Aorta (tissue), 5 donors: Measurements from ENCODE around the gene BCO1. TPM values are rescaled to one million over a fixed set of nuclear protein-coding genes. Genes with fewer than 3 reads are reported as not detected.

Experiments used
- ATAC-seq: fragments of 200-7000 bp; cut with Tn5 transposase; one replicate; pipeline ENCODE4 v1.9.1; 2022; ENCODE audit warnings: moderate library complexity; ENCODE audit not compliant: low FRiP score
- DNase-seq, 2 donors: peaks; one replicate each; pipeline ENCODE4 v3.0.0-alpha.2; 2020
- H3K27ac ChIP-seq, 2 donors: one replicate each; pipeline ENCODE4 v1.5.1; 2013; ENCODE audit warnings: low read length in 2 of 2, mild to moderate bottlenecking in 2 of 2, moderate library complexity in 2 of 2, control low read depth in 1 of 2, inconsistent platforms in 1 of 2, low read depth in 1 of 2
- H3K27me3 ChIP-seq, 2 donors: one replicate each; pipeline ENCODE4 v1.6.1; 2013; ENCODE audit warnings: control low read depth in 1 of 2, low read length in 1 of 2, mild to moderate bottlenecking in 1 of 2, moderate library complexity in 1 of 2; ENCODE audit not compliant: insufficient read depth in 2 of 2, control insufficient read depth in 1 of 2
- H3K36me3 ChIP-seq, 2 donors: one replicate each; pipeline ENCODE4 v1.6.1; 2013; ENCODE audit warnings: control low read depth in 1 of 2, low read length in 1 of 2, mild to moderate bottlenecking in 1 of 2; ENCODE audit not compliant: insufficient read depth in 2 of 2, control insufficient read depth in 1 of 2
- H3K4me1 ChIP-seq, 2 donors: one replicate each; pipeline ENCODE4 v1.6.1; 2013; ENCODE audit warnings: low read length in 2 of 2, control low read depth in 1 of 2, mild to moderate bottlenecking in 1 of 2, moderate library complexity in 1 of 2; ENCODE audit not compliant: insufficient read depth in 2 of 2, control insufficient read depth in 1 of 2
- H3K4me3 ChIP-seq, 2 donors: one replicate each; pipeline ENCODE4 v1.5.1; 2013; ENCODE audit warnings: low read length in 2 of 2, control low read depth in 1 of 2, mild to moderate bottlenecking in 1 of 2
- H3K9me3 ChIP-seq: one replicate; pipeline ENCODE4 v1.6.1; 2013; ENCODE audit warnings: mild to moderate bottlenecking, low read length; ENCODE audit not compliant: control insufficient read depth
- WGBS, 2 donors: extraction: QIAGEN DNeasy Blood & Tissue Kit; methylation state at CpG; one replicate each; pipeline ENCODE4 v1.1.7; 2013; 5-methylcytosine and 5-hydroxymethylcytosine counted together
- intact Hi-C, 2 donors: fragments of 100-400 bp; cut with DNase I; formaldehyde crosslinking; loops; one replicate each; pipeline versions ENCODE4 v1.14.2 to v1.15.0; 2022
- polyA plus RNA-seq, 2 donors: library from polyadenylated mRNA; stranded (reverse); fragments of 200-250 nt; gene quantifications; one replicate each; pipeline ENCODE4 v1.2.3, GENCODE V29; 2013
- total RNA-seq, 2 donors: library from RNA; stranded (reverse); fragmentation: NEBNext Ultra II Directional; extraction: Animal tissue kit (Norgen Biotek cat#: 25700); gene quantifications; one replicate each; pipeline ENCODE4 v1.2.1, GENCODE V29; 2021
- donor health status: healthy with polysubstance abuse.
- donor health status: Bipolar disorder and iron deficiency.
- donor health status: DM: no; HTN: no; CAD: no.
- donor health status: DM: no; HTN: no; CAD: no.
- donor health status: DM: yes; HTN: yes; CAD: no.

The BCO1 gene
- total and polyA plus RNA-seq, 4 donors = 3.5 TPM; not detected in 3

GRCh38 chr16:81207076-81207475 lies 31.4 kb upstream of the BCO1 start:
- Histone ChIP-seq H3K4me3 (no peak overlapping the region), H3K9me3 (no peaks in the 10 kb centered on the region), H3K27ac (no peak overlapping the region), H3K4me1 (no peaks in the 10 kb centered on the region), H3K36me3 (no peaks in the 10 kb centered on the region), H3K27me3 (no peaks in the 10 kb centered on the region)
- no peak for ATAC-seq
- WGBS, 2 donors = 41 to 42% methylated on average over 6 of the region's 6 CpGs
- DNase-seq = no peak
- intact Hi-C loops = loop anchor here in 1 of 2 donors (10.0 kb wide), 1 partner anchor 528 kb away; no protein-coding TSS in a partner anchor

GRCh38 chr16:81210807-81211206 lies 27.7 kb upstream of the BCO1 start:
- intact Hi-C loops = no loop called here

GRCh38 chr16:81212830-81213465 lies 25.5 kb upstream of the BCO1 start:
- Histone ChIP-seq H3K27me3 (no peaks in the 10 kb centered on the region), H3K27ac (no peak overlapping the region), H3K4me1 (no peaks in the 10 kb centered on the region), H3K9me3 (no peaks in the 10 kb centered on the region), H3K36me3 (no peaks in the 10 kb centered on the region), H3K4me3 (no peak overlapping the region)
- WGBS, 2 donors = 42 to 48% methylated on average over 11 of the region's 11 CpGs
- DNase-seq (no peak), ATAC-seq (no peak)
- intact Hi-C loops = no loop called here

More at GRCh38 chr16:81210807-81211206, 27.7 kb upstream of the BCO1 start:
- no peak overlapping the region for H3K4me3 ChIP-seq
- no peak for DNase-seq
- no peaks in the 10 kb centered on the region for H3K4me1 ChIP-seq
- no peaks in the 10 kb centered on the region for H3K27me3 ChIP-seq
- no peaks in the 10 kb centered on the region for H3K36me3 ChIP-seq
- ATAC-seq = no peak
- WGBS, 2 donors = 31 to 32% methylated on average over 3 of the region's 3 CpGs
- H3K9me3 ChIP-seq = no peaks in the 10 kb centered on the region
- no peak overlapping the region for H3K27ac ChIP-seq

GRCh38 chr16:81214745-81215166 lies 23.7 kb upstream of the BCO1 start:
- no peak overlapping the region for H3K4me3 ChIP-seq
- 41 to 42% methylated on average over 15 of the region's 15 CpGs for WGBS, 2 donors
- no peaks in the 10 kb centered on the region for H3K4me1 ChIP-seq
- intact Hi-C loops = no loop called here
- H3K36me3 ChIP-seq = no peaks in the 10 kb centered on the region
- H3K27ac ChIP-seq = no peak overlapping the region
- no peaks in the 10 kb centered on the region for H3K9me3 ChIP-seq
- no peaks in the 10 kb centered on the region for H3K27me3 ChIP-seq
- ATAC-seq (no peak), DNase-seq (no peak)

GRCh38 chr16:81216114-81216513 lies 22.4 kb upstream of the BCO1 start:
- no peak for ATAC-seq

GRCh38 chr16:81216706-81217105 lies 21.8 kb upstream of the BCO1 start:
- ATAC-seq = no peak
- intact Hi-C loops = no loop called here
- Histone ChIP-seq H3K27ac (no peak overlapping the region), H3K4me1 (no peaks in the 10 kb centered on the region), H3K9me3 (peaks cover 1% of the 10 kb centered on the region), H3K36me3 (no peaks in the 10 kb centered on the region), H3K27me3 (no peaks in the 10 kb centered on the region), H3K4me3 (no peak overlapping the region)
- DNase-seq = no peak
- 92% methylated on average over 2 of the region's 2 CpGs for WGBS, 2 donors

More at GRCh38 chr16:81216114-81216513, 22.4 kb upstream of the BCO1 start:
- WGBS, 2 donors = 91 to 92% methylated on average over 16 of the region's 16 CpGs
- Histone ChIP-seq H3K4me1 (no peaks in the 10 kb centered on the region), H3K27ac (no peak overlapping the region), H3K27me3 (no peaks in the 10 kb centered on the region), H3K9me3 (peaks cover 1% of the 10 kb centered on the region), H3K36me3 (no peaks in the 10 kb centered on the region), H3K4me3 (no peak overlapping the region)
- DNase-seq = no peak
- intact Hi-C loops = no loop called here

GRCh38 chr16:81219151-81219550 lies 19.3 kb upstream of the BCO1 start:
- 83 to 84% methylated on average over 9 of the region's 9 CpGs for WGBS, 2 donors
- H3K27me3 ChIP-seq = no peaks in the 10 kb centered on the region
- ATAC-seq (no peak), DNase-seq (no peak)
- intact Hi-C loops = no loop called here
- no peak overlapping the region for H3K4me3 ChIP-seq
- no peak overlapping the region for H3K27ac ChIP-seq
- H3K9me3 ChIP-seq = peaks cover 1% of the 10 kb centered on the region
- no peaks in the 10 kb centered on the region for H3K36me3 ChIP-seq
- H3K4me1 ChIP-seq = no peaks in the 10 kb centered on the region

- H3K9me3 ChIP-seq = peaks cover 1% of the 10 kb centered on the region
- H3K4me3 ChIP-seq = no peak overlapping the region
- WGBS, 2 donors = 61 to 69% methylated on average over 9 of the region's 9 CpGs
- no peak overlapping the region for H3K27ac ChIP-seq
- ATAC-seq (no peak), DNase-seq (no peak)
- no peaks in the 10 kb centered on the region for H3K27me3 ChIP-seq
- intact Hi-C loops = no loop called here
- no peaks in the 10 kb centered on the region for H3K4me1 ChIP-seq
- H3K36me3 ChIP-seq = no peaks in the 10 kb centered on the region
Observed at GRCh38 chr16:81220349-81220748, 18.1 kb upstream of the BCO1 start.

GRCh38 chr16:81221731-81222130 lies 16.8 kb upstream of the BCO1 start:
- intact Hi-C loops = no loop called here
- DNase-seq (no peak), ATAC-seq (no peak)
- WGBS, 2 donors = 74 to 80% methylated on average over 6 of the region's 6 CpGs
- no peaks in the 10 kb centered on the region for H3K27me3 ChIP-seq
- H3K9me3 ChIP-seq = peaks cover 1% of the 10 kb centered on the region
- H3K27ac ChIP-seq = no peak overlapping the region
- no peaks in the 10 kb centered on the region for H3K36me3 ChIP-seq
- no peaks in the 10 kb centered on the region for H3K4me1 ChIP-seq
- H3K4me3 ChIP-seq = no peak overlapping the region
